Measurements from ENCODE around the gene WASF3.

The WASF3 gene

DNA sequence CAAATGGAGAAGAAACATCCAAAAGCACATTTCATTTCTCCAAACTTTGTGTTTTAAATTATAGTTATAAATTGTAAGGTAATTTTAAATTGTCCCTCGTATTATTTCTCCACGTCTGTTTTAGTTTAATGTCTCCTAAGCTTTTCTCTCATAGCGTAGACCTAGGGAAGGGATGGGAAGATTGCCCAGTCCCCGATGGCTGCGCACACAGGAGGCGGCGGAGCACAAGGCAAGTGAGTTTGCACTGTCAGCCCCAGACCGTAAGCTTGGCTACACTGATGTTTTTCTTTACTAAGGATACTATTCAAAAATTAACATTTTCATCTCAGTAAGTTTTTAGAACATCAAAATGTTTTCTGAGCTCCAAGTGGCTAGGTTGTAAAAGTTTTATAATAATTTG lies 130.8 kb downstream of the WASF3 start:
- no peak for DNase-seq

DNA sequence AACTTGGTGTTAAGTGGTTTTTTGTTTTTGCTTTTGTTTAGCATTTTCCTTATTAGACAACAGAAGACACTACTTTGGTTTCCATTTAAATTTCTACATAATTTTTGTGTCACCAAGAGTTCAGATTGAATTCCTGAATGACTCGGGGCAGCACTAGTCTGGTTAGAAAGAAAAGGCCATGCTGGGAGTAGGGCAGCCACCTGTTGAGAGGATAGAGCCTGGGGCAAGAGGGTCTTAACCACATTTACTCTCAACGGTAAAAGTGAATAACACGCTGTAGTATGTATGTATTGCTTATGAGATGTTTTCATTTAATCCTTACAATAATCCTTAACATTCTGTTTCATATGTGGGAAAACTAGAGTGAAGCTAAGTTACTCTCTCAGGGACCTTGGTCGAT lies 131.5 kb downstream of the WASF3 start:
- DNase-seq = no peak

DNA sequence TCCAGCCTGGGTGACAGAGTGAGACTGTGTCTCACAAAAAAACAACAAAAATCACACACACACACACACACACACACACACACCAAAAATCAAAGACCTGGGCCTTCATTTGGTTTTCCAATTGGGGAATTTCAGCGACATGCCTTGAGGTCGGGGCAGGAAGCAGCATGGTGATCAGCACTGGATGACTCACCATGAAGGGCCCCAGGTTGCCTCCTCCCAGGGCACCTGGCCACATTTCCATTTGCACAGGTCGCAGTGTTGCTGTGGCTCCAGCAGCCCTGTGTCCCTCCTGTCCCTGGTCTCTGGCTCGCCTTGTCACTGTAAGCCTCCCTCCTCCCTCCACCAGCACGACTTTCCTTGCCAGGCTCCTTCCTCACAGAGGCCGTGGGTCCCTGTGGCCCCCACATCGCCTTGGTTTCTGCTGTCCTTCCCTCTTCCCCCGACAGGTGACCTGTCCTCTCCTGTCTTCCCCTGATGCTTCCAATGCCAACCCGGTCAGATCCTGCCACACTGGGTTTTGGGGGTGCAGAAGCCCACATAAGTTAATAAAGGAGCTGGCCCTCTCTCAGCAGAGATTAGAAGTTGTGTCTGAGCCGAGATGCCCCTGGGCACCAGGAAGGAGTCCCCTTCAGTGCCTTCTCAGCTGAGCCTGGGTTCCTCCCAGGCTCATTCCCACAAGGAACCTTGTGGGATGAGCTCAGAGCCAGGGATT lies 136.4 kb downstream of the WASF3 start:
- no peak for DNase-seq

DNA sequence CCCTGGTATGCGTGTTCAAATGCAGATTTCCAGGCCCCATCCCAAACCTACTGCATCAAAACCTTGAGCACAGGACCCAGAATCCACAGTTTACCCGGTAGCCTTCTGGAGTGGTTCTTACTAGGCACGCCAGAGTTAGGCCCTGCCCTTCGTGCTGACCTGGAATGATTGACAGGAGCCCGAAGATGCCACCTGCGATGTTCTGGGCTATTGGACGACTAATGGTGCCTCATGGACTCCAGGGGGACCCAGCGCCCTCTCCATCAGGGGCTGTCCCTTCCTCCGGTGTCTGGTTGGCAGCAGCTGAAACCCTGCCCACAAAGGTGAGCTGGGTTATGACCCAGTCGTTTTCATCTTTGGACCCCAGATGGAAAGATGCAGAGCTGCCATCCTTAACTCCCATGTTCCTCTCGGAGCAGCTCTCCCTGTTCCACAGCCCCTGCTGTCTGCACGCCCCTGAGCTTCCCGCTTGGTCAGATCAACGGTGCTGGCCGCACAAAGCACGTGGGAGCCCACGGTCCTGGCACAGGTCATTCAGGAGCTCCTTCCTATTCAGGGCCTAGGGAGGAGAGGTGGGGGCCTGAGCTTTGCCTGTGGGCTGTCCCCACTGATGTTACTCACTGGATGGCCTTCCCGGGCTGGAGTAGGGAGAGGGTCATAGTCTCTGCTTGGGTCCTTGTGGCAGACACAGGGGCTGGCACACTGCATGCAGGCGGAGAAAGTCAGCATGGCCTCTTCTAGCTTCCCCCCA lies 137.3 kb downstream of the WASF3 start:
- no peak for DNase-seq

DNA sequence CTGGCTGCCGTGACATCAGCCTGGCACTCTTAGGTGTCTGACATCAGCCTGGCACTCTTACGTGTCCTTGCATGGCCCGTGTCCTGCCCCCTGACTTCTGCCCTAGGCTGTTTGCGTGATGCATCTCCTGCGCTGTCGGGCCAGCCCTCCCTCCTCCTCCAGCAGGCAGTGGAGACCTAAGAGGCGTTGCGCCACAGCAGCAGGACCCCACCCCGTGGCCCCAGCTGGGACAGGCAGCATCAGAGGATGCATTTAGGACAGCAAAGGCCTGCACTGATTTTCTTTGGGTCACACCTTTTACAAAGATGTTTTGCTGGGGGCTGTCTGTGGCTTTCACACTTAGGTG lies 137.8 kb downstream of the WASF3 start:
- no peak for DNase-seq

DNA sequence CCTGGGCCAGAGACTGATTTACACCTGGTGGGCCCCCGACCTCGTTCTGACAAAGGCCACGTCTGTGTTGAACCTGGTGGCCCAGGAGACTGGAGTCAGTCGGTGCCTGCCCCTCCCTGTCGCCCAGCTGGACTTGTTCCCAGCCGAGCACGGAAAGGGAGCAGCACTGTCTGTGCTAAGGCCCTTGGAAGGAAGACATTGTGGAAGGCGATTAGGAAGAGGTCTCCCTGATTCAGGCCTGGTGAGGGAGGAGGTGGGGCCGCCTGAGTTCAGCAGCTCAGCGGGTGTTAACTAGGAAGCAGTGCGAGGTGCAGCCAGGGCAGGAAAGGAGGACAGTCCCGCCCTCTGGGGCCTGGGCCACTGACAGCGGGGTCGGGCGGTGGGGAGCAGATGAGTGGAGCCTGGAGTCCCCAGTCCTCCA lies 138.4 kb downstream of the WASF3 start:
- DNase-seq = no peak

DNA sequence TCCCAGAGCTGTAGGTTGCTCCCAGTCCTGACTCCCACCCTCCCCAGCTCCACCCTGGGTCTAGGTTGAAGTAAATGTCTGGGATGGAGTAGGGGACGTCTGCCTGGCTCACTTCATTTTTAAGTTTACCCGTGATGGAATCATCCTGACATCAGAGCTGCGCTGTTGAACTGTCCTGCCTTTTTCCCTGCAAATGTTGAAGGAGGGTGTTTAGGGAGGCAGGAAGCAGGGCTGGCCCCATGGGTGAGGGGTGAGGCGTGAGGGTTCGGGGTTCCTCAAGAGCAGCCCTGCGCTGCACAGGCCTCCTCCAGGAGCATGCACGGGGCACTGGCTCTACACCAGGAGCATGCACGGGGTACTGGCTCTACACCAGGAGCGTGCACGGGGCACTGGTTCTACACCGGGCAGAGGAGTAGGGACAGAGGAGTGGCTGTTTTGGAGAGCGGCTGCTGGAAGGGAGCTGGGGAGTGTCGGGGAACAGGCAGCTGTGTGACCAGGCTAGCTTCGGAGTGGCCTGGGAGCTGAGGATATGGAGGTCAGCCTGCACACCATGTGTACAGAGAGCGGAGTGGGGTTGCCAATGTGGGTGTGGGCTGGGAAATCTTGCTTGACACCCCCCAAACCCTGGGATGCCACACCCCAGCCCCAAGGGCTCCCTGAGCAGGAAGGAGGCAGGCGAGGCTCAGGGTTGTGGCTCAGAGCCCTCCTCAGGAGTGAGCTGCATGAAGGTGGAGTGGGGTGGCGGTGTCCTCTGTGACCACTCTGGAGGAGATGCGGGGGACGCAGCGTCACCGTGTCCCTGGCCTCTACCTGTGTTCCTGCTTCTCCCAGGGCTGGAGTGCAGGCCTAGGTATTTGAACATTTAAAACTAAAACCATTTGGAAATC lies 139.8 kb downstream of the WASF3 start:
- no peak for DNase-seq

DNA sequence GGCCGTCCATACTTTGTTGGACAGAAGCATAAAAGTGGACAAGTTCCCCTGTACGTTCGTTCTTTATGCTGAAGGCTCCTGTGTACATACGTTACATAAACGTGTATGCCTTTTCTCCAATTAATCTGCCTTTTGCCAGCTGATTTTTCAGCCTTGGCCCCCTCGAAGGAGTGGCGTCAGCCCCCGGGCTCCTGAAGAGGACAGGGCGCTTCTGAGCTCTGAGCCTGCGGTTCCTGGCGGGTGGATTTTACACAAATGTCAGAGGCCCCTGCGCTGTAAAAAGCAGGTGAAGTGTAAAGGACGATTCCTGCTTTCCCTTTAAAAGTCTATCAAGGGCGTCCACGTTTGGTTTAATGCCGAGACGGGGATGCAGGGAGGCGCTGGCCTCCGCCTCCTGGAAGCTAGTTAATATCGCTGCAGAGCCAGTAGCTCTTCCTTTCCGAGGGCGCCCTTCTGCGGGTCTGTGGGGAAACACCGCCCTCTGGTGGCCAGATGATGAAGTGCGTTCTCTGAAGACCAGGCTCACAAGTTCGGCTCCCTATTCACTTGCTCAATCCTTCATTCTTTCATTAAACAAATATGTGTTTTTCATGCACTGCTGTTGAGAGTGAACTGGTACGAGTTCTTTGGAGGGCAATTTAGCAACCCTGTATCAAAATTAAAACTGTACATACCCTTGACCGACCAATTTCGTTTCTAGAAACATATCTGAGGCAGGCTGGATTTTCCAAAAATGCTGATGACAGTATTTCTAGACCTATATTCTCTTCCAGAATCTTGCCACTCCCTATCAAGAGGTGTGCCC lies 141.1 kb downstream of the WASF3 start:
- DNase-seq = peak; percentile 63

DNA sequence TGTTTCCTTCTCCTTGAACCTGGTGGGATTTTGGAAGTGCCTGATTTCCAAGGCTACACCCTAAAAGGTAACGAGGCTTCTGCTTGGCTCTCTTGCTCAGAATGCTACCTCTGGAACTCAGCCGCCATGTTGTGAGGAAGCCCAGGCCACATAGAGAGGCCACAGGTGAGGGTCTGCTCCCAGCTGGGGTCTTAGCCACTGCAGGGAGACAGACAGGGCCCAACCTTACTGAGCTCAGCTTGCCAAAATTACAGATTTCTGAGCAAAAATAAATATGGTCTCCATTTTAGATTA lies 141.7 kb downstream of the WASF3 start:
- no peak for DNase-seq

DNA sequence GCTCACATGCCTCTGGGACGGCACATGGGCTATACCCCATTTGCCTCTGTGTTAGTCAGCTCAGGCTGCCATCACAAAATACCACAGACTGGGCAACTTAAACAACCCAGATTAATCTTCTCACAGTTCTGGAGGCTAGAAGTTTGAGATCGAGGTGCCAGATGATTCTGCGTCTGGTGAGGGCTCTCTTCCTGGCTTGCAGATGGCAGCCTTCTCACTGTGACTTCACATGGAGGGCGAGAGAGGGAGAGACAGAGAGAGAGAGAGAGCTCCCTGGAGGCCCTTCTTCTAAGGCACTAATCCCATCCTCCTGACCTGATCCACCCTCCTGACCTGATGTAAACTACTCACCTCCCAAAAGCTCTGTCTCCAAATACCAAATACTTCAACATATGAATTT lies 148.1 kb downstream of the WASF3 start:
- no peak for DNase-seq

DNA sequence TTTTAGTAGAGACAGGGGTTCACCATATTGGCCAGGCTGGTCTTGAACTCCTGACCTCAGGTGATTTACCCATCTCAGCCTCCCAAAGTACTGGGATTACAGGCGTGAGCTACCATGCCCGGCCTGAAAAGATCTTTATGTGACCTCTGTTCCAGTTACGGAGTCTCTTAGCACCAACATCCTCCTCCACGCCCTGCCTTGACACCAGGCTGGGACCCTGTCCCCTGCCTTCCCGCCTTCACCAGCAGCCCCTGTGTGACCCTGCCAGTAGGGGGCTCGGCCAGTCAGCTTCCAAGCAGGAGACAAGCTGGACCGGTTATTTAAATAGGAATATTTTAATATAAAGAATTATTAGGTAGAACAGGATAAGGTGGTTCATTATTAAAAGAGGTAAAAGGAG lies 148.9 kb downstream of the WASF3 start:
- DNase-seq = no peak

DNA sequence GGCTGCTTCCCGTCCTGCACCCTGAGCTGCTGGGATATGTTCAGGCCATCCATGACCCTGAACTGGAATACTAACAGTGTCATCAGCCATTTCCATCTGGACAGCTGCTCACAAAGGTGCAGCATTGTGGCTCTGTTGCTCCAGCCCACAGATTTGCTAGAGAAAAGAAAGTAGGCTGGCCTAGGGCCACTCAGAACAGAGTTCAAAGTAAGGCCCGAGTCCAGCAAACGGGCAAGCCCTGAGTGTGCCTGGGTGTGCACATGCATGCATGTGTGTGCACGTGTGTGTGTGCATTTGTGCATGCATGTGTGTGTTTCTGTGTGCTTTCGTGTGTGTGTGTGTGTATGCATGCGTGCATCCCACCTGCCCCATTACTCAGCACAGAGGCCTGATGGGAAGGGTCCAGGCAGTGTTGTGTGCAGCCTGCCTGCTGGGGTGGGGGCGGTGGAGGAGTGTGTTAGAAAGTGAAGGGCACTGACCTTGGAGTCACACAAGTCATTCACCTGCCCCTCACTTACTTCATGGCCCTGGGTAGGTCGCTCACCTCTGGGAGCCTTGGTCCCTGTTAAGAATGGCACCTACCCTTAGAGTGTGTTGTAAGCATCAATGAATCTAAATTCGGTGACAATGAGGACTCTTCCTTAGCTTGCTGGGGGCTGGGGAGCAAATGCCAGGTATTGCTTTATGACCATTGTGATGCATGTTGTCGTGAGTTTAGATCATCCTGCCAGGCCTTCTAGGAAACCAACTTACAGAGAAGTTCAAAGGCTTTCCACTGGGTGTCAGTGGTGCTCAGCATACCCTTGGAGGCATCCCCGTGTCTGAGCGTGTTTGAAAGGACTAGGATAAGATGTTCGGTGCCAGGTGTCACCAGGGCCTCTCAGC lies 149.9 kb downstream of the WASF3 start:
- peak; percentile 26 for DNase-seq

DNA sequence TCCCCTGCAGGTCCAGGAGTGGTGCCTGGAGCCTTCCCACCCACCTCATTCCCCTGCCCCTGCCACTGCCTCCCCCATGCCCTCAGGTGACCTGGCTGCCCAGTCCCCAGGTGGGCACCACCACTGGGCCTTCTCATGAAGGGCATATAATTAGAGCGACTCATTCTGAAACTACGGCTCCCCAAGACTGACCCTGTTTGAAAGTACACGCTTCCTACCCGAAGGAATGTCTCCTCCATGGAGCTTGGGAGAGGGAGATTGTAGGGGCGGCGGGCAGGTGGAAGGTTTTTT lies 150.5 kb downstream of the WASF3 start:
- no peak for DNase-seq

DNA sequence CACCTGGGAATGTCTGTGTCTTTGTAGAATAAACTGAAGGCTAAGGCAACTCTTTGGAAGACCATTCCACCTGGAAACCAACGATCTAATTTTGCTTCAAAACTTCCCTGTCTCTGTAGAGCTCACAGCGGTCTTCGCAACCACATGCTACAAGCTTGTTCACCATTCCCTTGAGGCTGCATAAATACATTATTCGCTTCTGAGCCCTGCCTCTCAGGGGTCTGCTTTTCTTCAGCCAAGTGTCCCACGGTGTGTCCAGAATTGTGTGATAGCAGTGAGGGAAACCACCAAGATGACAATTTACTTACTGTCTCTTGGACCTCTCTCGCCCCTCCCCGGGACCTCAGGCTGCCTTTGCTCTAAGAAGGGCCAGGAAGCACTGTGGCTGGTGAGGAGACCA lies 152.0 kb downstream of the WASF3 start:
- DNase-seq = no peak

DNA sequence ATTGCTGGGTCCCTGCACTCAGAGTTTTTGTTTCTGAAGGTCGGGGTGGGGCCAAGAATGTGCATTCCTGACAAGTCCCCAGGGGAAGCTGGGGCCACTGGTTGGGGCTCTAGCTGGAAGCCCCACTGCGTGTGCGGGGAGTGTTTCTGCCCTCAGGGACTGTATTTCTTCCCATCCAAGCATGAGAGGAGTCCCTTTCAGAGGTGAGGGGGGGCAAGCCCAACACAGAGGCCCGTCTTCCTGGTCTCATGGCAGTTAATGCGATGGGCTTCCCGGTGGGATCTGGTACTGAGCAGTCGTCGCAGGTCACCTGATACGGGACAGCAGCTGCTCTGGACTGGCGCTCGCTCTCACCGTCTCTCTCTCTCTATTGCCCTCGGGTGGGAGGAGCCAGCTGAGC lies 152.7 kb downstream of the WASF3 start:
- DNase-seq = no peak

DNA sequence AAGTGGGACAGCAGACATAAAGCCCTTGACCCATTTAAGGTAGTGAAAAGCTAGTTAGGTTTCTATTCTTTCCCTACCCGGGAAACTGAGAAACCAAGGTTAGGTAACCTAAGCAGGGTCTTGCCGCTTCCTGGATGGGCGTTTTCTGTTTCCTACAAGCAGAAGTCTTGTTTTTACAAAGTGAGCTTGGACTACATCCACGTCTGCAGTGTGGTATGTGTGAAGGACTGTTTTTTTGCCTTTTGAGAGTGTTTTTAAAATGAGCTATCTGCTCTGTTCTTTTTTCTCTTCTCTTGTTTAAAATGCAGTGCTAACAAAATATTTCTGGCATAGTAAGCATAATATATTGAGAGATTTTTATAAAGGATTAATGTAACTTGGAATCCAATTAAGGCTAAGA lies 153.7 kb downstream of the WASF3 start:
- no peak for DNase-seq

DNA sequence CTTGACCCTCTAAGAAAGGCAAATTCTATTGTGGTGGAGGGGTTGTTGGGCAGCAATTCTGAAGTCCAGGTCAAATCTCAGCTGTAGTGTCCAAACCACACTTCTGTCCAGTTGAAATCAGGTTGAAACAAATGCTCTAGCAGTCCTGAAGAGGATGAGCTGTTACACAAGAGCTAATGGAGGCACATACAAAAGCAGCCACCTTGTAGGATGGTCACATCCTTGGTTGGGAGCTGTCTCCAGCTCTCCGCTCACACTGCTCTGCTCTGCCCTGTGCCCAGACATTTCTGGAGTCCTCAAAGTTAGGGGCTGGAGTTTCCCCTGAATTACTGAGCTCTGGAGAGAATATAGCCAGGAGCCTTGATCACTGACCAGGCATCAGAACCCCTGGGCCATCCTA lies 155.9 kb downstream of the WASF3 start:
- DNase-seq = no peak

DNA sequence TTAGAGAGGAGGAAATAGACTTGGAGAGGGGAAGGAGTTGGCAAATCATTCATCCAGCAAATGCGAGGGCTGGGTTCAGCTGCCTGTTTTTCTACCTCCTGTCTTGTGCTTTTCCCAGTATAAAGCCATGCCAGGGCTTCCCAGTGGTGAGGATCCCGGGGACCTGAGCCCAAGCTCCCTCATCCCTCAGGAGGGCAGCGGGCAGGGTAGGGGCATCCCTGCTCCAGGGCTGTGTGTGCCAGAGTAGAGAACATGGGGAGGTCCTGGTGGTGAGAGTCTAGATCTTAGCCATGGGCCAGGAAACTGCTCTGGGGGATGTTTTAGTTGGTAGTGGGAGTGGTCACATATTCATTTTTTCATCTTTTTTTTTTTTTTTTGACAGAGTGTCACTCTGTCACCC lies 159.5 kb downstream of the WASF3 start:
- no peak for DNase-seq

DNA sequence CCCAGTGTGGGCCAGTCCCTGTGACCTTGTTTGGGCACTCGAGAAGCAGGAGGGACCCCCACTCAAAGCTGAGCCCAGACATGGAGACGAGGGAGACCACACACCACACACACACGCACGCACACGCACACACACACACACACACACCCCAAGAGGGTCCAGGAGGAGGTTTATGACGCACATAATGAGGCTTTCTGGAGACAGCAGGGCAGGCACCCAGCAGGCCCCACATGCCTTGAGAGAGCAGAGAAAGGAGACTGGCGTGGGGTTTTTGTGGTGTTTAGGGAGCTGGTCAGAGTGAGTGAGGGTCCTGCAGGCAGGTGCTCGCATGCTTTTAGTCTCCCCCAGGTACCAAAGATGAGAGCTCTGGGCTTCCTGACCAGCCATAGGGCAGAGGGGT lies 160.7 kb downstream of the WASF3 start:
- DNase-seq = no peak

DNA sequence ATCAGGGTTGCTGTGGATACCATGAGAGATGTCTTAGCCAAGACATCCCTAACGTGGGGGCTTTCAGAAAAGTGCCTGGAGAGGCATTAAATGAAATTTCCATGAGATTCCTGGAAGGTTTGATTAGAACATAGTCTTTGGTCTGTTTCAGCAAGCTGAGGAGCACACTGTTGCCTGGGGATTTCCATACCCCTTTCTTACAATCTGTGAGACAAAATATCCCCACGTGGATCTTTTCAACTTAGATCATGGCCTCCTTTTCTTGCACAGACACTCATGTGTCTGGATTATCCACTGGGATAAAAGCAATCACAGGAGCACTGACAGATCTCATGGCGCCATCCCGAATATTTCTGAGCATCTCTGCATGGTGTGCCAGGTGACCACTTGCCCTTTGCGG lies 161.4 kb downstream of the WASF3 start:
- DNase-seq = no peak

DNA sequence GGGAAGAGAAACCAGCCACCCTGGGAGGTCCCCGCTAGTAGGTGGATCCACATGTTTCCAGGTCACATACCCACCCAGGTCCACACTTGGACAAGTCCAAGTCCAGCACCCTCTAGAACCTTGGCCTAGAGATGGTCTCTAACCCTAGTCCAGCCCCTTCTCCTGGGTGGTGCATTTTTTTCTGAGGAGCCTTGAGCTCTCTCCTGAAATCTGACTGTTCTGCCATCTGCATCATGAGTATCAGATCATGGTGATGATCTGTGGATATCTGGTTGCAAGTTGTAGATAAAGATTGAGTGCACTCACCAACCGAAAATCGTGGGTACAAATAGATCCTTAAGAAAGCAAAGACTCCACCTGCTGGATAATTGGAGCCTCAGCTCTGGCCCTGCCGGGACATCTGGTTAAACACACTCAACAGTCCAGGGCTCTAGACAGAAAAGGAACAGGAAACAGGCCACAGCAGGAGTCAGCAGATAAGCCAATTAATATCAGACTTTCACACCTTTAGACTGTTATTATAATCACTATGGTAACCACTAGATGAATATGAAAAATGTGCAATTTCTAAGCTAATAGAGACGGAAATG lies 162.0 kb downstream of the WASF3 start:
- DNase-seq = no peak
